Smooth muscle cell (in vitro differentiated cells): Measurements from ENCODE around the gene ZNF280C. TPM values are rescaled to one million over a fixed set of nuclear protein-coding genes. Genes with fewer than 3 reads are reported as not detected.
"Not testable (repeated sequence)": the region's sequence is repeated elsewhere in the genome, so short reads cannot be mapped to it uniquely, and the experiment has no call there.

Experiments
- DNase-seq: peaks from one replicate; lab custom pipeline; 2025; ENCODE audit not compliant: unreplicated experiment; lab: John Stamatoyannopoulos, UW
- H2AFZ ChIP-seq: fragments of 200-600 bp; sonication (generic); 2 replicates; pipeline ENCODE4 v1.6.0; 2016; ENCODE audit warnings: antibody characterized with exemption, low read depth, mild to moderate bottlenecking
- H3F3A ChIP-seq: fragments of 200-600 bp; sonication (generic); 2 replicates; pipeline ENCODE4 v1.6.0; 2017; ENCODE audit warnings: antibody characterized with exemption, low read depth
- H3K27ac ChIP-seq: fragments of 200-600 bp; sonication (generic); 2 replicates; pipeline ENCODE4 v1.5.1; 2016; ENCODE audit warnings: low read depth, mild to moderate bottlenecking
- H3K27me3 ChIP-seq: fragments of 200-600 bp; sonication (generic); 2 replicates; pipeline ENCODE4 v1.6.1; 2016; ENCODE audit warnings: low read depth, mild to moderate bottlenecking
- H3K36me3 ChIP-seq: fragments of 200-600 bp; sonication (generic); 2 replicates; pipeline ENCODE4 v1.5.1; 2016; ENCODE audit warnings: low read depth
- H3K4me1 ChIP-seq: fragments of 200-600 bp; sonication (generic); 2 replicates; pipeline ENCODE4 v1.5.1; 2016; ENCODE audit warnings: low read depth
- H3K4me2 ChIP-seq: fragments of 200-600 bp; sonication (generic); 2 replicates; pipeline ENCODE4 v1.6.0; 2016; ENCODE audit warnings: mild to moderate bottlenecking
- H3K4me3 ChIP-seq: fragments of 200-600 bp; sonication (generic); 2 replicates; pipeline ENCODE4 v1.5.1; 2016; ENCODE audit warnings: mild to moderate bottlenecking
- H3K79me2 ChIP-seq: fragments of 200-600 bp; sonication (generic); 2 replicates; pipeline ENCODE4 v1.6.0; 2016; ENCODE audit warnings: low read depth, mild to moderate bottlenecking
- H3K9ac ChIP-seq: fragments of 200-600 bp; sonication (generic); 2 replicates; pipeline ENCODE4 v1.6.0; 2016; ENCODE audit warnings: low read depth
- H3K9me3 ChIP-seq: fragments of 200-600 bp; sonication (generic); replicated peaks from 2 replicates; pipeline ENCODE4 v1.5.1; 2016; ENCODE audit warnings: low read depth
- H4K20me1 ChIP-seq: fragments of 200-600 bp; sonication (generic); 2 replicates; pipeline ENCODE4 v1.6.0; 2016; ENCODE audit warnings: low read depth
- WGBS: methylation state at CpG from one replicate; pipeline ENCODE4 v1.1.7; 2016; ENCODE audit warnings: low lambda C conversion rate; 5-methylcytosine and 5-hydroxymethylcytosine counted together
- polyA plus RNA-seq: library from polyadenylated mRNA; unstranded; fragments of >200 nt; fragmentation: Nextera tagmentation; extraction: Ambion mirVana; gene quantifications from 2 replicates; pipeline ENCODE4 v1.2.1, GENCODE V29; 2016
- total RNA-seq: library from RNA; depleted of rRNA; stranded (reverse); fragments of >200 nt; gene quantifications from 2 replicates; pipeline ENCODE4 v1.2.3, GENCODE V29; 2014
- TF ChIP-seq, protein P1 (sequence below): fragments of 200-600 bp; sonication (generic); IDR thresholded peaks from 2 replicates; pipeline ENCODE4 v1.5.1; 2017; ENCODE audit warnings: borderline replicate concordance, mild to moderate bottlenecking, antibody characterized with exemption; ENCODE audit not compliant: insufficient read depth, poor library complexity, severe bottlenecking

The ZNF280C gene
- total and polyA plus RNA-seq, 2 experiments from 2014 or later = 1.5 to 7.7 TPM

- TF ChIP-seq, protein P1, sequence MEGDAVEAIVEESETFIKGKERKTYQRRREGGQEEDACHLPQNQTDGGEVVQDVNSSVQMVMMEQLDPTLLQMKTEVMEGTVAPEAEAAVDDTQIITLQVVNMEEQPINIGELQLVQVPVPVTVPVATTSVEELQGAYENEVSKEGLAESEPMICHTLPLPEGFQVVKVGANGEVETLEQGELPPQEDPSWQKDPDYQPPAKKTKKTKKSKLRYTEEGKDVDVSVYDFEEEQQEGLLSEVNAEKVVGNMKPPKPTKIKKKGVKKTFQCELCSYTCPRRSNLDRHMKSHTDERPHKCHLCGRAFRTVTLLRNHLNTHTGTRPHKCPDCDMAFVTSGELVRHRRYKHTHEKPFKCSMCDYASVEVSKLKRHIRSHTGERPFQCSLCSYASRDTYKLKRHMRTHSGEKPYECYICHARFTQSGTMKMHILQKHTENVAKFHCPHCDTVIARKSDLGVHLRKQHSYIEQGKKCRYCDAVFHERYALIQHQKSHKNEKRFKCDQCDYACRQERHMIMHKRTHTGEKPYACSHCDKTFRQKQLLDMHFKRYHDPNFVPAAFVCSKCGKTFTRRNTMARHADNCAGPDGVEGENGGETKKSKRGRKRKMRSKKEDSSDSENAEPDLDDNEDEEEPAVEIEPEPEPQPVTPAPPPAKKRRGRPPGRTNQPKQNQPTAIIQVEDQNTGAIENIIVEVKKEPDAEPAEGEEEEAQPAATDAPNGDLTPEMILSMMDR = no peak
- Histone ChIP-seq H3K9me3 (no peaks in the 10 kb centered on the region), H3K4me3 (no peak overlapping the region), H2AFZ (no peak overlapping the region), H3K36me3 (no peaks in the 10 kb centered on the region), H3K27ac (no peak overlapping the region), H3K79me2 (no peaks in the 10 kb centered on the region), H3K27me3 (no peaks in the 10 kb centered on the region), H3K4me2 (no peak overlapping the region), H3K9ac (no peak overlapping the region), H3K4me1 (no peaks in the 10 kb centered on the region), H4K20me1 (no peaks in the 10 kb centered on the region), H3F3A (no peaks in the 10 kb centered on the region)
- no peak for DNase-seq
- WGBS = 70% methylated on average over 2 of the region's 2 CpGs
Observed at GRCh38 chrX:130285710-130286109, 17.0 kb upstream of the ZNF280C start.

GRCh38 chrX:130285069-130285620 is 16.4 kb upstream of the ZNF280C start:
- no peaks in the 10 kb centered on the region for H3K4me1 ChIP-seq
- no peaks in the 10 kb centered on the region for H3K9me3 ChIP-seq
- no peaks in the 10 kb centered on the region for H4K20me1 ChIP-seq
- no peak overlapping the region for H3K4me2 ChIP-seq
- TF ChIP-seq, protein P1 = no peak
- H3F3A ChIP-seq = no peaks in the 10 kb centered on the region
- H3K9ac ChIP-seq = no peak overlapping the region
- H3K4me3 ChIP-seq = no peak overlapping the region
- no peaks in the 10 kb centered on the region for H3K27me3 ChIP-seq
- DNase-seq = no peak
- no peaks in the 10 kb centered on the region for H3K36me3 ChIP-seq
- H2AFZ ChIP-seq = no peak overlapping the region
- no peak overlapping the region for H3K27ac ChIP-seq
- WGBS = 78% methylated on average over 3 of the region's 3 CpGs
- H3K79me2 ChIP-seq = no peaks in the 10 kb centered on the region

- H3K79me2 ChIP-seq = no peaks in the 10 kb centered on the region
- H3F3A ChIP-seq = no peaks in the 10 kb centered on the region
- H3K4me1 ChIP-seq = no peaks in the 10 kb centered on the region
- no peak for DNase-seq
- H4K20me1 ChIP-seq = no peaks in the 10 kb centered on the region
- H3K9me3 ChIP-seq = no peaks in the 10 kb centered on the region
- WGBS = 55% methylated on average over 3 of the region's 3 CpGs
- no peak overlapping the region for H3K27ac ChIP-seq
- H2AFZ ChIP-seq = no peak overlapping the region
- H3K4me3 ChIP-seq = no peak overlapping the region
- H3K27me3 ChIP-seq = no peaks in the 10 kb centered on the region
- no peak overlapping the region for H3K9ac ChIP-seq
- no peaks in the 10 kb centered on the region for H3K36me3 ChIP-seq
- H3K4me2 ChIP-seq = no peak overlapping the region
- TF ChIP-seq, protein P1 = no peak
Observed at GRCh38 chrX:130282151-130282550, 13.5 kb upstream of the ZNF280C start.

DNA sequence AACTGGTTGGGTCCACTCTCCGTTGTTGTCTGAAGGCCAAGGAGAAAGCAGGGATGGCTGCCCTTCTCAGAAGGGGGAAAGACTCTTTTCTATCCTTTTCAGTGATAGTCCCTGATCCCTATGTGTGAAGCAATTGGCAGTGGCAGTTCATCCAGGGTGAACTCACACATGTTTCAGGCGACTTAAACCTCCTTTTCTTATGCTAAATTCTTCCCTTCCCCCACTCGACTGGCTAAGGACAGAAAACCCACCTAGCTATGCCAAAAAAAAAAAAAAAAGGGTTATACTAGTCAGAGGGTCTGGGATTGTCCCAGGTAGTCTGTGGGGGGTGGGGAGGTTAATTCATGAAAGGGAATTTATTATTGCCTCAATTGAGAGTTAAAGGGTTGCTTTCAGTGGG is 12.2 kb upstream of the ZNF280C start:
- no peaks in the 10 kb centered on the region for H3K9me3 ChIP-seq
- no peaks in the 10 kb centered on the region for H3K4me1 ChIP-seq
- H3K4me2 ChIP-seq = no peak overlapping the region
- H3K27me3 ChIP-seq = no peaks in the 10 kb centered on the region
- H2AFZ ChIP-seq = no peak overlapping the region
- no peaks in the 10 kb centered on the region for H3K36me3 ChIP-seq
- no peaks in the 10 kb centered on the region for H3F3A ChIP-seq
- WGBS = 45% methylated on average over 3 of the region's 3 CpGs
- H3K79me2 ChIP-seq = no peaks in the 10 kb centered on the region
- TF ChIP-seq, protein P1 = no peak
- no peak overlapping the region for H3K27ac ChIP-seq
- H3K4me3 ChIP-seq = no peak overlapping the region
- no peak for DNase-seq
- no peak overlapping the region for H3K9ac ChIP-seq
- no peaks in the 10 kb centered on the region for H4K20me1 ChIP-seq

DNA sequence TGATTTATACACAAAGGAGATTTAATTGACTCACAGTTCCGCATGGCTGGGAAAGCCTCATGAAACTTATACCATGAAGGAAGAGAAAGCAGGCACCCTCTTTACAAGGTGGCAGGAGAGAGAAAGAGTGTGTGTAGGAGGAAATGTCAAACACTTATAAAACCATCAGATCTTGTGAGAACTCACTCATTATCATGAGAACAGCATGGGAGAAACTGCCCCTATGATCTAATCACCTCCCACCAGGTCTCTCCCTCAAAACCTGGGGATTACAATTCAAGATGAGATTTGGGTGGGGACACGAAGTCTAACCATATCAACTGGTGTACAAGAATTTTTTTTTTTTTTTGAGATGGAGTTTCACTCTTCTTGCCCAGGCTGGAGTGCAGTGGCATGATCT is 3.6 kb upstream of the ZNF280C start:
- H3K4me3 ChIP-seq, H2AFZ ChIP-seq, H3K4me1 ChIP-seq, H3K9ac ChIP-seq, H3K27ac ChIP-seq, H3F3A ChIP-seq, H3K27me3 ChIP-seq, H4K20me1 ChIP-seq, H3K79me2 ChIP-seq, H3K4me2 ChIP-seq, H3K9me3 ChIP-seq, DNase-seq, H3K36me3 ChIP-seq: not testable (repeated sequence)
- WGBS = 70% methylated on average over 2 of the region's 2 CpGs

- not testable (repeated sequence) for DNase-seq, H4K20me1 ChIP-seq, H2AFZ ChIP-seq, H3K9ac ChIP-seq, H3F3A ChIP-seq, H3K4me1 ChIP-seq, H3K4me3 ChIP-seq, H3K4me2 ChIP-seq, H3K27me3 ChIP-seq, H3K9me3 ChIP-seq, H3K27ac ChIP-seq, H3K36me3 ChIP-seq
- 89% methylated on average over 12 of the region's 12 CpGs for WGBS
- peaks cover 28% of the 10 kb centered on the region for H3K79me2 ChIP-seq
Observed at GRCh38 chrX:130269391-130269790, 692 bp upstream of the ZNF280C start.
